ACHN (cell line): ENCODE data around the gene CEBPZOS.

Experiments
- DNase-seq: peaks from one replicate; pipeline ENCODE4 v3.0.0-alpha.2; 2015
- in situ Hi-C: cut with HindIII; loops from 2 replicates; pipeline ENCODE4 v1.10.0; 2017; ENCODE audit warnings: low sequenced_read_pairs, low pct_ligation_motif_present, low pct_unique_long_range_greater_than_20kb

Gene CEBPZOS

DNA sequence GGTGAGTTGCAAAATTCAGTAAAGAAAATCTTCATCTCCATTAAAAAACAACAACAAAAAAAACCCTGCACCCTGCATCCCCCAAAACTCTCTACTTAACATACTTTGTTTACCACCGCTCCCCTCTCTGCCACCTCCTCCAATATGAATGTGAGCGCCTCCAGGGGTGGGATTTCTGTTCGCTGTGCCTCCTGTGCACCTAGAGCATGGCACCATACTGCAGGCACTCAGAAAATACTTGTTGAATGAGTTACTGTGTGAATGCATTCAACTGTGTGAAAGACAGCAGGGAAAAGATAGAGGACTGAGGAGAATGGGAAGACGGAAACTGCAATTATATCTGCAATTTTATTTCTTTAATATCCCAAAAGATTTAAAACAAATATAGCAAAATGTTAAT, 30.6 kb downstream of the CEBPZOS start:
- peak; percentile 18 for DNase-seq
- in situ Hi-C loops = no loop called here

DNA sequence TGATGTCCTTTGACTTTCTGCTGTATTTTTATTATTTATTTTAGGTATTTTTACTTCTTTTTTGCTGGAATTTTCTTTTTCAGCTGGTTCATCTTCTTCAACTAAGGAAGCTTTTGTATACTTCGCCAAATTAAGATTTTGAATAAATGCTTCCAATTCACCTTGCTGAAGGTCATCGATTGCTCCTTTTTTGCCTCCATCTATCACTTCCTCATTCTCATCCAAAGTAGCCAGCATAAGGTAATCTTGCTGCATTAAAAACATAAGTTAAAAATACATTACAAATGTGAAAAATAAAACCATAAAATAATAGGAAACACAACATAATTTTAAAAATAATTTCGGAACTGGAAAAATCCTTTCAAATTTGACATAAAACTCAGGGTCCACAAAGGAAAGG, 32.5 kb downstream of the CEBPZOS start:
- in situ Hi-C loops = no loop called here
- no peak for DNase-seq

DNA sequence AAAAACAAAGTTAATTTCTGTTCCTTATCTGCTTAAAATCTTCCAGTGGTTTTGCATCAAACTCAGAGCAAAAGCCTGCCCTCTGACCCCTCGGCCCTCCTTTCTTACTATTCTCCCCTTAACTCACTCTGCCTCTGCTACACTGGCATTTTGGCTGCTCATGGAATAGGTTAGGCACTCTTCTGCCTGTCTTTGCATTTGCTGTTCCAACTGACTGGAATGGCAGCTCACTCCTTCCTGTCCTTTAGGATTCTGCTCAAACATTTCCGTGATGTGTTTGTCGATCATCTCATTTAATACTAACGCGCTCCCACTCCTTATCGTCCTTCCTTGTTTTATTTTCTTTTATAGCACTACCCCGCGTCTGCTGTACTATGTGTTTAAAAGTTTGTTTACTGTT, 34.3 kb downstream of the CEBPZOS start:
- in situ Hi-C loops = no loop called here
- DNase-seq = peak; percentile 39

DNA sequence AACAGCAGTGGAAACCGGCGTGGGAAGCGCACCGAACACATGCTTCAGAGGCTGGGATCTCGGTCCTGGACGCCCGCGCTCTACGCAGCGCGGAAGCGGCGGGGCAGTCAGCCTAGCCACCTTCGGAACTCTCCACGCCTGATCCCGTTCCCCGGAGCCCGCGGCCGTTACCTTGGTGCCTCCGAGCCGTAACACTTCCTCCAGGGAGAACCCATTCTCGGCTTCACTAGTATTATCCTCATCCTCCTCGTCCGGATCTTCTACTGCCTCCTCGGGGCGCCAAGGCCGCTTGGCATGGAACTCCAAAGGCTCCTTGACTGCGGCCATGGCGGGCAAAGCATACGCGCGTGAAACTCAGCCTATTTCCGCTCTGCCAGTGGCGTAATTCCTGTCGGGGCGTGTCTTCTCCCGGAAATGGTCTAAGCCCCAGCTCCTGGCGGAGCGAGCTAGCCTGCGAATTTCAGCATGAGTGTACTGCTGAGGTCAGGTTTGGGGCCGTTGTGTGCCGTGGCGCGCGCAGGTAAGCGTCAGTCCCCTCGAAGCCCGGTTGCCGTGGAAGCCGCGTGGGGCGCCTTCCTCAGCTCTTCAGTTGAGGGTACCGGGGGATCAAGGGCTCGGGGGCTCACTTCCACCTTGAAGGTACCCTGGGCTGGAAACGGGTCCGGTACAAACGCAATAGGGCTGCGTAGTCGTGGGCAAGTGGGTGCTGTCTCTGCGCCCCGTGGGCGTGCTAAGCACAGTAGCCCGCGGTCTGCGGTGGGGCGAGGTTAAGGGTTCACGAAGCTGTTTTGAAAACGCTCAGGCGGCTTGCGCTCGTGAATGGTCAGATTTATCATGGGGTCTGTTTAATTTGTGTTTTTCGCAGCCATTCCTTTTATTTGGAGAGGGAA, 35.2 kb downstream of the CEBPZOS start, which contains the start of the genes CEBPZ and NDUFAF7:
Gene CEBPZ (minus strand): TSS at position 356 of the 890 bp plus-strand sequence. CDS start 29 bp downstream, at position 327.
Gene NDUFAF7 (plus strand): TSS at position 418 of the 890 bp plus-strand sequence. CDS start 48 bp downstream, at position 466.
- peak; percentile 98 for DNase-seq
- in situ Hi-C loops = no loop called here

DNA sequence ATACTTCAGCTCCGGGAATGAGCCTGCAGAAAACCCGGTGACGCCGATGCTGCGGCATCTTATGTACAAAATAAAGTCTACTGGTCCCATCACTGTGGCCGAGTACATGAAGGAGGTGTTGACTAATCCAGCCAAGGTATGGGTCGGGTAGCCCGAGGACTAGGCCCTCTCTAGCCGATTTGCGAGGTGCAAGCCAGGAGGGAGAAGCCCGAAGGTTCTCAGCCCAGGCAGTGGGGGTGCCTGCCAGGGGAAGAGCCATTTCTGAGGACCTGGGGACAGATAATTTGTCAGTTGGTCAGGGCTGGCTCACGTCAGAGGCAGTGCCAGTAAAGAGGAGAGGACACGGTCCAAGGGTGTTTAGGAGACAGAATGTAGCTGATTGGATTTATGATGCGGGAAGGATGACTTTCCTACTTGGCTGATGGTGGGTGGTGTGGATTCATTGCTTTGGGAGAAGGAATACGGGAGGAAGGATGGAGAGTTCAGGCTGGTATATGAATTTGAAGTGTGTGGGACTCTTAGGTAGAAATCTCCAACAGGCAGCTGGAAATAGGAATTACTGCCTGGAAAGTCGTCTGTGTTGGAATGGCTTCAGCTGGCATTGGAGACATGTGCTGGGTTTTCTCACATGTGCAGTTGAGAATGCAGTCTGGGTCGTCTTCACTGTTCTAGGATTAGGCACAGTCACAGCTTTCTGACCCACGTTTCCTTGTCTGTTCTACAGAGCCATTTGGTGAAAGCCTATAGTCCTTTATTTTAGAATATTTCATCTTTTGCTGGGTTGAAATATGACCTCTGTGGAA, 36.0 kb downstream of the CEBPZOS start:
- DNase-seq = no peak
- in situ Hi-C loops = no loop called here

DNA sequence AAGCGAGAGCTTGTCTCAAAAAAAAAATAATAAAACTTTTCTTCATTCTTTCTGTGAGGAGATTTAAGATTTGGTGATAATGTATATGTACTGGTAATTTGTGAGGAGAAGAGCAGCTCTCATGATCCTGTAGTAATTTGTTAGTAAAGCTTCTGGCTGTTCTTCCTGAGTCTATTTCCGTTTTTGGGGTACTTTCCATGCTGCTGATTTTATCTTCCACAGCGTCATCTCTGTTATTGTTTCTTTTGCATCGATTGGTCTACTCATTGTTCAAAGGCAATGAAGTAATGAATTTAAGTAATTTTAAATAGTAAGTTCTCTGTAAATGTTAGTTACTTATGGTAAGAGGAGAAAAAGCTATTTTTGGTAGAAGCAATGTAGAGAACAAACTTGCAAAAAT, 47.1 kb downstream of the CEBPZOS start:
- DNase-seq = no peak
- in situ Hi-C loops = no loop called here

DNA sequence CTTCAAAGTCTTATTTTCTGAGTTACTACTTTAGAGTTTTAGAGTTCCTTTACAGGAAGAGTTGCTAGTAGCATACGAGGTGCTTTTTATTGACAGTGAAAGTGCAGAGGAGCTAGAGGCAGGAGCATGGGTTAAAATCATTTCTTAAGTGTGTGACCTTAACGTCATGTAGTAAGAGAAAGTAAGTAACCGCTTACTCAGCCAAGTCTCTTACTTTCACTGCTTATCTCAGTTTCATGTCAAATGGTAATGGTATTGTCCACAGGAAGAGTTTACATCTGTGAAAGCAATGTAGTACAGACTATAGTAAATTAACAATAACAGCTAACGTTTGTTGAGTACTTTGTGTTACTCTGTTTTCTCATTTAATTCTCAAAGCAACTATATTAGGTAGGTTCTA, 47.7 kb downstream of the CEBPZOS start:
- in situ Hi-C loops = no loop called here
- DNase-seq = no peak

DNA sequence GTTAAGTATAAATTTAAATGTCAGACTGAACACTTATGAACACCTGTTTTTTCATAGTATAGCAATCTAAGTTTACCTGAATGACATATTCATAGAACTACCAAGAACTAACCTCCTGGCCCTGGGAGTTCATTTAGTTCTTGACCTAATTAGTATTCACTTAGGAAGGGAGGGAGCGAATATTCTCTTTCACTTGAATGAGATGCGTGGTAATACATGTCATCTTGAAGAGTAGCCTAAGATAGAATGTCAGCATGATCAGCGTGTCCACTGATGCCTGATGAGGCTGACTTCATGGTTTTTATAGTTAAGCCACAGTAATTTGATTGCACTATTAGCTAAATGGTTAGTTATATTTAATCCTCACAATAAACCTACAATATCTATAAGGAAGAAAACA, 48.5 kb downstream of the CEBPZOS start:
- no peak for DNase-seq
- in situ Hi-C loops = no loop called here

DNA sequence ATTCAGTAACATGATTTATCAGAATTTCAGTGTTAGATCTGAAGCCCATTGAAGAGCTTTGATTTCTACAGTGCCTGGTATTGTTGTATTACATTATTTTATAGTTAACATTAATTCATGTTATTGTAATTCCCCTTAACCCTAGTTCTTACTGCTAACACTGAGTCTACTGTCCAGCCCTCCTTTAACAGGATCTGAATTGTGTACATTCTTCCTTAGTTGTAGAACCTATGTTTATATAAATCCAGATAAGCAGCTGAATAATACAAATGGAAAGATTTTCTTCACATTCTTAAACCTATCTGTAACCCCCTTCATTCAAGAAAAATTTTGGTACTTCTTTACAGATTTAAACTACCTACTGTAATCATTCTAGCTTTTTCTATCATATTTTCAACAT, 49.9 kb downstream of the CEBPZOS start:
- in situ Hi-C loops = no loop called here
- DNase-seq = no peak

DNA sequence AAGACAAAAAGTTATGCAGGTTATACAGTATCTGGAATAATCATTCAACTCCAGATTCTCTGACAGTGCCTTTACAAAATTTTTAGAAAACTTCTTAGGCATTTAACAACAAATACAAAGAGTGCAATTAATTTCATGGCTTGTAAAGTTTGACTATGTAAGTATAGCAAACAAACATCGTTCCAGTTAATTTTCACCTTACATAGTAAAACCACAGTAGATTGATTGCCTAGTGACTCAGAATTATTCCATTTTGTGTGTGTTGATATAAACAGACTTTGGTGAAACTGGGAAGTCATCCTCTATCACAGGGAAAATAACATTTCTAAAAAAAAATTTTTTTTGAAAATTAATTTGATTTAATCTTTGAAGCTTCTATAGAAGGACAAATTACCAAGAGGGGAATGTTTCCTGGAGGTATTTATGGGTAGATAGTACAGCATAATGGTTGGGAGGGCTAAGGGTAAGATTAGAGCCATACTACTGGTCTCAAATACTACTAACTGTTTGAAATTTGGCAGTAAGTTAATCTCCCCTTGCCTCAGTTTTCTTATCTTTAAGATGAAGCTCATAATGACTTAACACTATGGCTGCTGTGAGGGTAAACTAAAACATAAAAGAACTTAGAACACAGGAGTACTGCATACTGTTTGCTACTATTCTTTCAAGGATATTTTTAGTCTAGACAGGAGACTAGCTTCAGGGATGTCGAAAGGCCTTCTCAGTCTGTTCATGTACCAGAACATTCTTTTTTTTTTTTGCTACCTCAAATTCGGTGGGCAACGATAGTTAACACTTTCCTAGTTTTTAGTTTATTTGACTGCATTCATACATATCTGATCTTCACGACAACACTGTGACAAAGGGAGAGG, 54.8 kb downstream of the CEBPZOS start:
- no peak for DNase-seq
- in situ Hi-C loops = no loop called here
